K562 (cell line): Measurements from ENCODE around the gene TENT4B. TPM values are rescaled to one million over a fixed set of nuclear protein-coding genes. Genes with fewer than 3 reads are reported as not detected.

Experiments used
- FOSL1 ChIP-seq: fragments of 200-800 bp; sonication (Bioruptor generic); conservative IDR thresholded peaks from 2 replicates; pipeline ENCODE4 v1.6.1; 2016; ENCODE audit warnings: missing genetic modification characterization, missing compliant biosample characterization
- FOXJ2 ChIP-seq: fragments of 200-800 bp; sonication (Bioruptor generic); IDR thresholded peaks from 2 replicates; pipeline ENCODE4 v1.6.1; 2016; ENCODE audit warnings: missing genetic modification characterization, missing compliant biosample characterization
- GATA2 ChIP-seq: sonication (generic); formaldehyde crosslinking; IDR thresholded peaks from 2 replicates; pipeline ENCODE4 v1.4.0; 2020; ENCODE audit warnings: mild to moderate bottlenecking, missing genetic modification reagents
- NCOA6 ChIP-seq: fragments of 450-650 bp; IDR thresholded peaks from 2 replicates; pipeline ENCODE4 v1.6.1; 2017; ENCODE audit warnings: mild to moderate bottlenecking
- NELFE ChIP-seq: IDR thresholded peaks from 2 replicates; pipeline ENCODE4 v1.6.1; 2011; ENCODE audit warnings: mild to moderate bottlenecking; ENCODE audit not compliant: insufficient read depth, insufficient read length
- PHF20 ChIP-seq: fragments of 450-650 bp; IDR thresholded peaks from 2 replicates; pipeline ENCODE4 v1.6.1; 2018; ENCODE audit not compliant: partially characterized antibody
- RB1 ChIP-seq: fragments of 450-650 bp; IDR thresholded peaks from 2 replicates; pipeline ENCODE4 v1.6.1; 2017; ENCODE audit warnings: low read depth, mild to moderate bottlenecking
- RFX7 ChIP-seq: fragments of 250-450 bp; sonication (Bioruptor Pico); IDR thresholded peaks from 2 replicates; pipeline ENCODE4 v1.5.1; 2021; ENCODE audit warnings: mild to moderate bottlenecking
- SIN3B ChIP-seq: fragments of 450-650 bp; IDR thresholded peaks from 2 replicates; pipeline ENCODE4 v1.6.1; 2017; ENCODE audit warnings: low read depth, mild to moderate bottlenecking, moderate library complexity
- SNRNP70 ChIP-seq: fragments of 200-400 bp; formaldehyde crosslinking; optimal IDR thresholded peaks from 2 replicates; pipeline ENCODE3; 2017; ENCODE audit warnings: low read depth, low read length
- TEAD4 ChIP-seq, 2 experiments: sonication (generic) in 1 of 2; formaldehyde crosslinking in 1 of 2; IDR thresholded peaks; 2 replicates each; pipeline versions ENCODE4 v1.6.1 to v1.8.0; 2012 to 2022; ENCODE audit warnings: borderline replicate concordance in 1 of 2, inconsistent platforms in 1 of 2, low read length in 1 of 2, mild to moderate bottlenecking in 1 of 2, missing genetic modification reagents in 1 of 2
- ZBTB8A ChIP-seq: fragments of 450-650 bp; IDR thresholded peaks from 2 replicates; pipeline ENCODE4 v1.6.1; 2018; ENCODE audit warnings: mild to moderate bottlenecking, moderate library complexity; ENCODE audit not compliant: partially characterized antibody
- ZNF239 ChIP-seq: fragments of 250-450 bp; sonication (Bioruptor Pico); IDR thresholded peaks from 2 replicates; pipeline ENCODE4 v1.4.0; 2020; ENCODE audit warnings: mild to moderate bottlenecking
- ZNF316 ChIP-seq: fragments of 450-650 bp; IDR thresholded peaks from 2 replicates; pipeline ENCODE4 v1.6.1; 2016
- ZNF707 ChIP-seq: fragments of 250-450 bp; sonication (Bioruptor Pico); conservative IDR thresholded peaks from 2 replicates; pipeline ENCODE4 v1.8.0; 2022; ENCODE audit warnings: inconsistent platforms, mild to moderate bottlenecking, moderate library complexity
- ZNF75A ChIP-seq: fragments of 450-650 bp; formaldehyde crosslinking; IDR thresholded peaks from 2 replicates; pipeline ENCODE4 v1.4.0; 2020; ENCODE audit warnings: mild to moderate bottlenecking
- polyA plus RNA-seq, 8 experiments: library from polyadenylated mRNA; depleted of rRNA in 4 of 8; stranded (reverse) in 5 of 8; unstranded in 3 of 8; fragments of >200 nt; fragmentation: Nextera tagmentation in 2 of 8; fragmentation: Illumina TruSeq in 1 of 8; extraction: Ambion mirVana in 2 of 8; extraction: Trizol in 1 of 8; gene quantifications; 2 replicates each; pipeline versions ENCODE4 v1.2.1 to v1.2.3, GENCODE V29; 2011 to 2014; ENCODE audit warnings: inconsistent platforms in 1 of 8, missing spikeins in 1 of 8
- total RNA-seq, 7 experiments: library from RNA; depleted of rRNA in 6 of 7; stranded (reverse); fragments of >200 nt in 6 of 7; fragmentation: Illumina TruSeq in 2 of 7; extraction: Trizol in 2 of 7; gene quantifications; 2 replicates each; pipeline versions ENCODE4 v1.2.1 to v1.2.3, GENCODE V29; 2011 to 2021; ENCODE audit warnings: low replicate concordance in 1 of 7
- TF ChIP-seq, protein P1 (sequence below), 2 experiments: fragments of 200-800 bp in 1 of 2; sonication (Bioruptor generic) in 1 of 2; sonication (generic) in 1 of 2; formaldehyde crosslinking in 1 of 2; IDR thresholded peaks in 1 of 2; conservative IDR thresholded peaks in 1 of 2; 2 replicates each; pipeline versions ENCODE4 v1.5.0 to v1.6.1; 2016 to 2020; ENCODE audit warnings: missing compliant biosample characterization in 1 of 2, missing genetic modification characterization in 1 of 2, missing genetic modification reagents in 1 of 2
- TF ChIP-seq, protein P2 (sequence below): fragments of 250-450 bp; sonication (Bioruptor Pico); IDR thresholded peaks from 2 replicates; pipeline ENCODE4 v1.9.0; 2021; ENCODE audit warnings: mild to moderate bottlenecking, inconsistent platforms
- TF ChIP-seq, protein P3 (sequence below), 2 experiments: fragments of 450-650 bp in 1 of 2; sonication (generic) in 1 of 2; formaldehyde crosslinking; conservative IDR thresholded peaks; 2 replicates each; pipeline versions ENCODE4 v1.4.0 to v1.8.1; 2020 to 2022; ENCODE audit warnings: mild to moderate bottlenecking in 1 of 2, missing genetic modification reagents in 1 of 2
- TF ChIP-seq, protein P4 (sequence below): sonication (generic); IDR thresholded peaks from 2 replicates; pipeline ENCODE4 v1.6.1; 2016
- TF ChIP-seq, protein P5 (sequence below): fragments of 450-650 bp; IDR thresholded peaks from 2 replicates; pipeline ENCODE4 v1.6.1; 2014; ENCODE audit warnings: low read depth, mild to moderate bottlenecking, moderate library complexity, borderline replicate concordance

The TENT4B gene
- total and polyA plus RNA-seq, 9 of the 15 experiments (the other 6 are each of a cell fraction or from before 2014, with no cell fraction given) = 5.2 to 8.4 (median 7.0) TPM

DNA sequence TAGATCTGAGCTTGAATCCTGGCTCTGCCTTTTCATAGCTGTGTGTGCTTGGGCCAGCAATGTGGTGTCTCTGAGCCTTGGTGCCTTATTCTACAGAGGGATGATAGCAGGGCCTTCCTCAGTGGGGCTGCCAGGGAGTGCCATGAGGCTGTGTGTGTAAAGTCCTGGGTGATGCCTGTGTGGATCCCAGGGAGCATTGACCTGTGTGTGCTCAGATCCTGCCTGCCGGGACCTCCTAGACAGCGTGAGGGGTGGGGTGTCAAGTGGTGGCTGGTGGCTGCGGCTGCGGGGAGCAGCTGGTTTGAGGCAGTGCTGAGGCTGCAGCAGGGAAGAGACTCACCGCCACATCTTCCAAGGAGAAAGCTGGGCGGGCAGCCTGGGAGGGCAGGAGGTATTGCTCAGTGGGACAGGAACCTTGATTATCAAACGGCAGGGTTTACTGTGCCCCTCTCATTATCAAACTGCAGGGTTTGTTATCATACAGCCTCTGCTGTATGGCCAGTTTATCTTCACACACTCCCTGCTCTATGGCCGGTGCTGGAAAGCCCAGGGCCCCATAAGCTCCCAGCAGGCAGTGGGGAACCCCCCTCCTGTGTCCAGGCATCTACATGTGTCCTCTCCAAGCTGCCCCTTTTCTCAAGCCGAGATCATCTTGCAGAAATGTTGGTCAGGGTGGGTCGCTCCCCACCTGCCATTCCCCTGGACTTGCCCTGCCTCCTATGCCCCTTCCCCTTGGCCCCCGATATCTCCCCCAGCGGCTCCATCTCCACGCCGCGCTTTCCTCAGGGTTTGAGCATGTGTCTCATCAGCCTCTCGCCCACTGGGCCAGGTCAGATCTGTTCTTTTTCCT lies 110.2 kb downstream of the TENT4B start (continued):
- TF ChIP-seq, protein P1, sequence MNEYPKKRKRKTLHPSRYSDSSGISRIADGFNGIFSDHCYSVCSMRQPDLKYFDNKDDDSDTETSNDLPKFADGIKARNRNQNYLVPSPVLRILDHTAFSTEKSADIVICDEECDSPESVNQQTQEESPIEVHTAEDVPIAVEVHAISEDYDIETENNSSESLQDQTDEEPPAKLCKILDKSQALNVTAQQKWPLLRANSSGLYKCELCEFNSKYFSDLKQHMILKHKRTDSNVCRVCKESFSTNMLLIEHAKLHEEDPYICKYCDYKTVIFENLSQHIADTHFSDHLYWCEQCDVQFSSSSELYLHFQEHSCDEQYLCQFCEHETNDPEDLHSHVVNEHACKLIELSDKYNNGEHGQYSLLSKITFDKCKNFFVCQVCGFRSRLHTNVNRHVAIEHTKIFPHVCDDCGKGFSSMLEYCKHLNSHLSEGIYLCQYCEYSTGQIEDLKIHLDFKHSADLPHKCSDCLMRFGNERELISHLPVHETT (CRISPR knock-in tag; conservative IDR thresholded peaks at IDR 0.05 in 1 of 2, IDR thresholded peaks at IDR 0.05 in 1 of 2) = peak in 1 of 2 experiments; percentile 35; a peak in 1 of 4 replicates
- no peak for TF ChIP-seq ZBTB8A
- TF ChIP-seq, protein P2, sequence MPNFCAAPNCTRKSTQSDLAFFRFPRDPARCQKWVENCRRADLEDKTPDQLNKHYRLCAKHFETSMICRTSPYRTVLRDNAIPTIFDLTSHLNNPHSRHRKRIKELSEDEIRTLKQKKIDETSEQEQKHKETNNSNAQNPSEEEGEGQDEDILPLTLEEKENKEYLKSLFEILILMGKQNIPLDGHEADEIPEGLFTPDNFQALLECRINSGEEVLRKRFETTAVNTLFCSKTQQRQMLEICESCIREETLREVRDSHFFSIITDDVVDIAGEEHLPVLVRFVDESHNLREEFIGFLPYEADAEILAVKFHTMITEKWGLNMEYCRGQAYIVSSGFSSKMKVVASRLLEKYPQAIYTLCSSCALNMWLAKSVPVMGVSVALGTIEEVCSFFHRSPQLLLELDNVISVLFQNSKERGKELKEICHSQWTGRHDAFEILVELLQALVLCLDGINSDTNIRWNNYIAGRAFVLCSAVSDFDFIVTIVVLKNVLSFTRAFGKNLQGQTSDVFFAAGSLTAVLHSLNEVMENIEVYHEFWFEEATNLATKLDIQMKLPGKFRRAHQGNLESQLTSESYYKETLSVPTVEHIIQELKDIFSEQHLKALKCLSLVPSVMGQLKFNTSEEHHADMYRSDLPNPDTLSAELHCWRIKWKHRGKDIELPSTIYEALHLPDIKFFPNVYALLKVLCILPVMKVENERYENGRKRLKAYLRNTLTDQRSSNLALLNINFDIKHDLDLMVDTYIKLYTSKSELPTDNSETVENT = no peak
- TF ChIP-seq ZNF316 = no peak
- TF ChIP-seq SNRNP70 = no peak
- TF ChIP-seq ZNF239 (CRISPR knock-in tag) = no peak
- peak; percentile 61; the same call in 1 of the 2 replicates for TF ChIP-seq GATA2 (CRISPR knock-in tag)
- no peak for TF ChIP-seq ZNF707
- TF ChIP-seq, protein P3, sequence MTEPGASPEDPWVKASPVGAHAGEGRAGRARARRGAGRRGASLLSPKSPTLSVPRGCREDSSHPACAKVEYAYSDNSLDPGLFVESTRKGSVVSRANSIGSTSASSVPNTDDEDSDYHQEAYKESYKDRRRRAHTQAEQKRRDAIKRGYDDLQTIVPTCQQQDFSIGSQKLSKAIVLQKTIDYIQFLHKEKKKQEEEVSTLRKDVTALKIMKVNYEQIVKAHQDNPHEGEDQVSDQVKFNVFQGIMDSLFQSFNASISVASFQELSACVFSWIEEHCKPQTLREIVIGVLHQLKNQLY (CRISPR knock-in tag; conservative IDR thresholded peaks at IDR 0.05) = no peak
- TF ChIP-seq FOXJ2 = no peak
- no peak for TF ChIP-seq RFX7 (CRISPR knock-in tag)
- TF ChIP-seq PHF20 = no peak
- no peak for TF ChIP-seq SIN3B
- no peak for TF ChIP-seq ZNF75A
- TF ChIP-seq, protein P4, sequence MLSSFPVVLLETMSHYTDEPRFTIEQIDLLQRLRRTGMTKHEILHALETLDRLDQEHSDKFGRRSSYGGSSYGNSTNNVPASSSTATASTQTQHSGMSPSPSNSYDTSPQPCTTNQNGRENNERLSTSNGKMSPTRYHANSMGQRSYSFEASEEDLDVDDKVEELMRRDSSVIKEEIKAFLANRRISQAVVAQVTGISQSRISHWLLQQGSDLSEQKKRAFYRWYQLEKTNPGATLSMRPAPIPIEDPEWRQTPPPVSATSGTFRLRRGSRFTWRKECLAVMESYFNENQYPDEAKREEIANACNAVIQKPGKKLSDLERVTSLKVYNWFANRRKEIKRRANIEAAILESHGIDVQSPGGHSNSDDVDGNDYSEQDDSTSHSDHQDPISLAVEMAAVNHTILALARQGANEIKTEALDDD = no peak
- TF ChIP-seq NELFE = no peak
- no peak for TF ChIP-seq NCOA6
- TF ChIP-seq FOSL1 (tag) = no peak
- no peak for TF ChIP-seq RB1
- peak; percentile 85 for TF ChIP-seq TEAD4 (IDR thresholded peaks at IDR 0.05; ENCODE audit: low read length)
- no peak for TF ChIP-seq TEAD4 (CRISPR knock-in tag; IDR thresholded peaks at IDR 0.05; ENCODE audit: borderline replicate concordance)
- TF ChIP-seq, protein P5, sequence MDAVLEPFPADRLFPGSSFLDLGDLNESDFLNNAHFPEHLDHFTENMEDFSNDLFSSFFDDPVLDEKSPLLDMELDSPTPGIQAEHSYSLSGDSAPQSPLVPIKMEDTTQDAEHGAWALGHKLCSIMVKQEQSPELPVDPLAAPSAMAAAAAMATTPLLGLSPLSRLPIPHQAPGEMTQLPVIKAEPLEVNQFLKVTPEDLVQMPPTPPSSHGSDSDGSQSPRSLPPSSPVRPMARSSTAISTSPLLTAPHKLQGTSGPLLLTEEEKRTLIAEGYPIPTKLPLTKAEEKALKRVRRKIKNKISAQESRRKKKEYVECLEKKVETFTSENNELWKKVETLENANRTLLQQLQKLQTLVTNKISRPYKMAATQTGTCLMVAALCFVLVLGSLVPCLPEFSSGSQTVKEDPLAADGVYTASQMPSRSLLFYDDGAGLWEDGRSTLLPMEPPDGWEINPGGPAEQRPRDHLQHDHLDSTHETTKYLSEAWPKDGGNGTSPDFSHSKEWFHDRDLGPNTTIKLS = no peak
